Adrenal gland (tissue), 5 donors: ENCODE measurements around the gene PBX1.

Experiments
- POLR2A ChIP-seq, 2 donors: fragments of 450-650 bp; IDR thresholded peaks; one replicate each; pipeline ENCODE4 v1.6.1; 2017; ENCODE audit warnings: antibody characterized with exemption in 2 of 2, mild to moderate bottlenecking in 2 of 2, moderate library complexity in 1 of 2
- TF ChIP-seq, protein P1 (sequence below), 6 experiments: fragments of 450-650 bp in 4 of 6; fragments of 200-600 bp in 2 of 6; sonication (generic) in 1 of 6; IDR thresholded peaks; 1 replicate in 5 of 6; 2 replicates in 1 of 6; pipeline versions ENCODE4 v1.5.1 to v1.8.0; 2016 to 2021; ENCODE audit warnings: antibody characterized with exemption in 6 of 6, mild to moderate bottlenecking in 2 of 6, moderate library complexity in 1 of 6
- donor health status: DM: no; HTN: no; CAD: no.

DNA sequence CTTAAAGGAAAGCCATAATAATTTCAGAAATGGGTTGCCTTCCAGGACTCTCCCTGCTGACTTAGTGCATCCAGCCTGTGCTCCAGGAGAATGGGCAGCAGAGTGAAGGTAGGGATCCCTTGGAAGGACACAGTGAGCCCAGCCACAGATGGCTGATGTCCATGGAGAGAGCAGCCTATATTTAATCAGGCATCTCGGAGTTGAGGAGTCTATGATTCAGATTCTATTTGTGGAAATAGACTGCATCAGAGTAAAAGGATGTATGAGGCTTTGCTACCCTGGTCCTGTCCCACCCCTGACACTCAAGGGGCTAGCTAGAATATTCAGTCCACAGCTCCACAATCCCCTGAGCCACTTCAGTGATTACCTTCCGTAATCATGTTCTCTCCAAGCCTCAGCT, 43.8 kb upstream of the PBX1 start:
- TF ChIP-seq, protein P1, sequence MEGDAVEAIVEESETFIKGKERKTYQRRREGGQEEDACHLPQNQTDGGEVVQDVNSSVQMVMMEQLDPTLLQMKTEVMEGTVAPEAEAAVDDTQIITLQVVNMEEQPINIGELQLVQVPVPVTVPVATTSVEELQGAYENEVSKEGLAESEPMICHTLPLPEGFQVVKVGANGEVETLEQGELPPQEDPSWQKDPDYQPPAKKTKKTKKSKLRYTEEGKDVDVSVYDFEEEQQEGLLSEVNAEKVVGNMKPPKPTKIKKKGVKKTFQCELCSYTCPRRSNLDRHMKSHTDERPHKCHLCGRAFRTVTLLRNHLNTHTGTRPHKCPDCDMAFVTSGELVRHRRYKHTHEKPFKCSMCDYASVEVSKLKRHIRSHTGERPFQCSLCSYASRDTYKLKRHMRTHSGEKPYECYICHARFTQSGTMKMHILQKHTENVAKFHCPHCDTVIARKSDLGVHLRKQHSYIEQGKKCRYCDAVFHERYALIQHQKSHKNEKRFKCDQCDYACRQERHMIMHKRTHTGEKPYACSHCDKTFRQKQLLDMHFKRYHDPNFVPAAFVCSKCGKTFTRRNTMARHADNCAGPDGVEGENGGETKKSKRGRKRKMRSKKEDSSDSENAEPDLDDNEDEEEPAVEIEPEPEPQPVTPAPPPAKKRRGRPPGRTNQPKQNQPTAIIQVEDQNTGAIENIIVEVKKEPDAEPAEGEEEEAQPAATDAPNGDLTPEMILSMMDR (IDR thresholded peaks at IDR 0.05), result no peak
- TF ChIP-seq POLR2A (IDR thresholded peaks at IDR 0.05), result no peak
